ENCODE data around the gene MEIOB.

- TF ChIP-seq CTCF (IDR thresholded peaks at IDR 0.05) (no peak), MAX (IDR thresholded peaks at IDR 0.05; ENCODE audit: low read depth) (no peak), REST (IDR thresholded peaks at IDR 0.05; ENCODE audit: low read depth, low read length) (no peak), YY1 (IDR thresholded peaks at IDR 0.05; ENCODE audit: low read depth) (no peak), TAF1 (IDR thresholded peaks at IDR 0.05; ENCODE audit: borderline replicate concordance, low read depth, low read length) (no peak), SIN3A (IDR thresholded peaks at IDR 0.05; ENCODE audit: borderline replicate concordance, low read depth, low read length) (no peak), ZBTB33 (IDR thresholded peaks at IDR 0.05; ENCODE audit: borderline replicate concordance, low read depth) (no peak), EP300 (IDR thresholded peaks at IDR 0.05; ENCODE audit: borderline replicate concordance in 1 of 2, low read depth in 1 of 2, low read length in 1 of 2) (no peak), EZH2phosphoT487 (IDR thresholded peaks at IDR 0.05; ENCODE audit: borderline replicate concordance, low read depth) (no peak), SMC3 (IDR thresholded peaks at IDR 0.05; ENCODE audit: low read depth, low read length) (no peak), POLR2AphosphoS5 (IDR thresholded peaks at IDR 0.05; ENCODE audit: low read depth, low read length) (no peak), NRF1 (IDR thresholded peaks at IDR 0.05; ENCODE audit: low read depth, low read length) (no peak), TEAD4 (IDR thresholded peaks at IDR 0.05; ENCODE audit: borderline replicate concordance, insufficient read depth) (no peak)
Observed at GRCh38 chr16:1793578-1794220, 78.3 kb downstream of the MEIOB start, which contains the start of gene IGFALS.

Measured in SK-N-SH (cell line).